Measurements from ENCODE around the gene ATP9B.

DNA sequence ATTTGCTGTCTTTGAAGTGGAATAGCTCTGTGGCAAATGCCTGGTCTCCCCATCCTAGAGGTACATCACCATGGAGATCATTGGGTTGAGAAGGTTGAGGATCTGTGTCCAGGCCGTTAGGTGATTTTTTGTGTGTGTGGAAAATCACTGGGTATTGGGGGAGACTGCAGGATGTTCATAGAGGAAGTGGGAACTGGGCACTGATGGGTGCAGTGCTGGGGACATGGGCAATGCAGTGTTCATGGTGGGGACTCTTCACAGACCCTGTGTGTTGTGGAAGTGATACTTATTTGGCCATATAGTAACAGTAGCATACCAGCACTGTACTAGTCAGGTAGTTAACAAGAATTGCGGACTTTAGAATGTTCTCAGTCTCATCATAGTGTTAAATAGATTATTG lies 34.9 kb downstream of the ATP9B start:
- TF ChIP-seq, protein P1, sequence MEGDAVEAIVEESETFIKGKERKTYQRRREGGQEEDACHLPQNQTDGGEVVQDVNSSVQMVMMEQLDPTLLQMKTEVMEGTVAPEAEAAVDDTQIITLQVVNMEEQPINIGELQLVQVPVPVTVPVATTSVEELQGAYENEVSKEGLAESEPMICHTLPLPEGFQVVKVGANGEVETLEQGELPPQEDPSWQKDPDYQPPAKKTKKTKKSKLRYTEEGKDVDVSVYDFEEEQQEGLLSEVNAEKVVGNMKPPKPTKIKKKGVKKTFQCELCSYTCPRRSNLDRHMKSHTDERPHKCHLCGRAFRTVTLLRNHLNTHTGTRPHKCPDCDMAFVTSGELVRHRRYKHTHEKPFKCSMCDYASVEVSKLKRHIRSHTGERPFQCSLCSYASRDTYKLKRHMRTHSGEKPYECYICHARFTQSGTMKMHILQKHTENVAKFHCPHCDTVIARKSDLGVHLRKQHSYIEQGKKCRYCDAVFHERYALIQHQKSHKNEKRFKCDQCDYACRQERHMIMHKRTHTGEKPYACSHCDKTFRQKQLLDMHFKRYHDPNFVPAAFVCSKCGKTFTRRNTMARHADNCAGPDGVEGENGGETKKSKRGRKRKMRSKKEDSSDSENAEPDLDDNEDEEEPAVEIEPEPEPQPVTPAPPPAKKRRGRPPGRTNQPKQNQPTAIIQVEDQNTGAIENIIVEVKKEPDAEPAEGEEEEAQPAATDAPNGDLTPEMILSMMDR (conservative IDR thresholded peaks at IDR 0.05): no peak
- no peak for TF ChIP-seq ZFX (IDR thresholded peaks at IDR 0.05)
